HepG2 (cell line): Measurements from ENCODE around the gene AP1AR. TPM values are rescaled to one million over a fixed set of nuclear protein-coding genes. Genes with fewer than 3 reads are reported as not detected.

Experiments used
- ATAC-seq: fragments of 200-7000 bp; cut with Tn5 transposase; 3 replicates; pipeline ENCODE4 v1.9.1; 2020; ENCODE audit warnings: mild to moderate bottlenecking, moderate library complexity
- BruUV-seq: library from RNA; stranded (reverse); fragments of 400-500 nt; replicated peaks from 2 replicates; lab custom pipeline; 2021; lab: Mats Ljungman, UMichigan
- CTCF ChIA-PET: fragments of 300-600 bp; formaldehyde crosslinking; extraction: SDS; loops from one replicate; lab custom pipeline; 2021; ENCODE audit warnings: low total read pairs, inconsistent platforms, low intra/inter-chr PET ratio; lab: Yijun Ruan, JAX
- POLR2A ChIA-PET: fragments of 350-600 bp; sonication (Branson Sonifier 250); formaldehyde crosslinking; loops from one replicate; lab custom pipeline; 2020; ENCODE audit warnings: antibody characterized with exemption, inconsistent platforms; lab: Yijun Ruan, JAX
- DNase-seq: peaks from one replicate; pipeline ENCODE4 v3.0.0-alpha.2; 2015; ENCODE audit warnings: low spot score
- FAIRE-seq: peaks from 3 replicates; lab custom pipeline; 2011; peaks lifted over from hg19 to GRCh38; lab: Jason Lieb, UNC
- H2AFZ ChIP-seq: one replicate; pipeline ENCODE4 v1.6.1; 2011; ENCODE audit warnings: low read length, inconsistent platforms
- H3K27ac ChIP-seq: fragments of 300-600 bp; 3 replicates; pipeline ENCODE4 v1.8.0; 2011; ENCODE audit warnings: mixed run types, mild to moderate bottlenecking, mixed read lengths, low read length, inconsistent platforms; ENCODE audit not compliant: insufficient read depth; ENCODE audit errors: extremely low read length
- H3K27me3 ChIP-seq, 2 experiments: fragments of 200-600 bp in 1 of 2; 2 replicates in 1 of 2; 3 replicates in 1 of 2; pipeline versions ENCODE4 v1.6.0 to v1.8.0; 2011; ENCODE audit warnings: low read length in 2 of 2, mild to moderate bottlenecking in 2 of 2, moderate library complexity in 2 of 2, inconsistent platforms in 1 of 2; ENCODE audit not compliant: insufficient read depth in 2 of 2, control insufficient read depth in 1 of 2
- H3K36me3 ChIP-seq, 2 experiments: fragments of 200-600 bp in 1 of 2; replicated peaks in 1 of 2; 2 replicates in 1 of 2; 3 replicates in 1 of 2; pipeline versions ENCODE4 v1.5.1 to v1.8.0; 2011; ENCODE audit warnings: low read length in 2 of 2, inconsistent platforms in 1 of 2; ENCODE audit not compliant: insufficient read depth in 2 of 2, control insufficient read depth in 1 of 2
- H3K4me1 ChIP-seq: 2 replicates; pipeline ENCODE4 v1.5.1; 2012; ENCODE audit warnings: low read length, inconsistent platforms; ENCODE audit not compliant: insufficient read depth
- H3K4me2 ChIP-seq: 2 replicates; pipeline ENCODE4 v1.6.0; 2011; ENCODE audit warnings: low read depth, low read length, inconsistent platforms
- H3K4me3 ChIP-seq, 3 experiments: fragments of 200-600 bp in 1 of 3; sonication (generic), shearing (Covaris generic) in 1 of 3; replicated peaks in 1 of 3; 2 replicates each; pipeline ENCODE4 v1.5.1; 2011 to 2016; ENCODE audit warnings: low read length in 3 of 3, inconsistent platforms in 2 of 3, low read depth in 2 of 3, mild to moderate bottlenecking in 2 of 3, control low read depth in 1 of 3, mixed read lengths in 1 of 3; ENCODE audit not compliant: insufficient read depth in 1 of 3
- H3K79me2 ChIP-seq: one replicate; pipeline ENCODE4 v1.6.1; 2011; ENCODE audit warnings: low read length, inconsistent platforms; ENCODE audit not compliant: insufficient read depth
- H3K9ac ChIP-seq: 2 replicates; pipeline ENCODE4 v1.6.0; 2011; ENCODE audit warnings: mild to moderate bottlenecking, low read depth, low read length, inconsistent platforms; ENCODE audit not compliant: insufficient read depth
- H3K9me3 ChIP-seq: 2 replicates; pipeline ENCODE4 v1.5.1; 2012; ENCODE audit warnings: mild to moderate bottlenecking, low read length
- H4K20me1 ChIP-seq: 2 replicates; pipeline ENCODE4 v1.6.0; 2011; ENCODE audit warnings: inconsistent platforms, mild to moderate bottlenecking, low read length, moderate library complexity; ENCODE audit not compliant: insufficient read depth
- CBX5 ChIP-seq: sonication (generic); formaldehyde crosslinking; IDR thresholded peaks from 2 replicates; pipeline ENCODE4 v1.4.0; 2020; ENCODE audit warnings: missing genetic modification reagents, borderline replicate concordance
- HOXA7 ChIP-seq: sonication (generic); formaldehyde crosslinking; IDR thresholded peaks from 2 replicates; pipeline ENCODE4 v1.8.1; 2022; ENCODE audit warnings: mild to moderate bottlenecking, missing genetic modification reagents, moderate library complexity
- NKX3-1 ChIP-seq: sonication (generic); formaldehyde crosslinking; IDR thresholded peaks from 2 replicates; pipeline ENCODE4 v1.5.0; 2020; ENCODE audit warnings: missing genetic modification reagents
- PAX8 ChIP-seq: sonication (generic); formaldehyde crosslinking; IDR thresholded peaks from 2 replicates; pipeline ENCODE4 v1.8.0; 2022; ENCODE audit warnings: mild to moderate bottlenecking, missing genetic modification reagents, borderline replicate concordance
- ZNF235 ChIP-seq: sonication (generic); formaldehyde crosslinking; IDR thresholded peaks from 2 replicates; pipeline ENCODE4 v1.8.1; 2023; ENCODE audit warnings: mild to moderate bottlenecking, missing genetic modification reagents, borderline replicate concordance
- ZNF317 ChIP-seq: sonication (generic); formaldehyde crosslinking; IDR thresholded peaks from 2 replicates; pipeline ENCODE4 v1.5.0; 2020; ENCODE audit warnings: mild to moderate bottlenecking, missing genetic modification reagents
- ZNF33B ChIP-seq: sonication (generic); formaldehyde crosslinking; IDR thresholded peaks from 2 replicates; pipeline ENCODE4 v1.5.1; 2020; ENCODE audit warnings: mild to moderate bottlenecking, missing genetic modification reagents
- ZNF350 ChIP-seq: sonication (generic); formaldehyde crosslinking; IDR thresholded peaks from 2 replicates; pipeline ENCODE4 v1.4.0; 2020; ENCODE audit warnings: mild to moderate bottlenecking, low read depth, missing genetic modification reagents, borderline replicate concordance
- ZNF777 ChIP-seq: sonication (generic); formaldehyde crosslinking; IDR thresholded peaks from 2 replicates; pipeline ENCODE4 v1.4.0; 2020; ENCODE audit warnings: missing genetic modification reagents
- WGBS: methylation state at CpG from one replicate; pipeline ENCODE4 v1.1.6; 2017; ENCODE audit warnings: low lambda C conversion rate; 5-methylcytosine and 5-hydroxymethylcytosine counted together
- in situ Hi-C: cut with HindIII; loops from 2 replicates; pipeline ENCODE4 v1.10.0; 2017; ENCODE audit warnings: low pct_unique_long_range_greater_than_20kb; ENCODE audit not compliant: extremely low pct_ligation_motif_present
- intact Hi-C: fragments of 100-400 bp; cut with micrococcal nuclease; formaldehyde crosslinking; loops from one replicate; pipeline ENCODE4 v1.10.0; 2022; ENCODE audit not compliant: unreplicated experiment
- polyA plus RNA-seq, 8 experiments: library from polyadenylated mRNA; depleted of rRNA in 3 of 8; stranded (reverse) in 7 of 8; unstranded in 1 of 8; fragments of >200 nt; fragmentation: Illumina TruSeq in 4 of 8; extraction: Trizol in 4 of 8; gene quantifications; 2 replicates each; pipeline versions ENCODE4 v1.2.1 to v1.2.3, GENCODE V29; 2011 to 2016; ENCODE audit warnings: low read depth in 4 of 8, missing spikeins in 1 of 8, mixed read lengths in 1 of 8; ENCODE audit not compliant: insufficient read depth in 1 of 8
- total RNA-seq, 5 experiments: library from RNA; depleted of rRNA; stranded (reverse); fragments of >200 nt; fragmentation: Illumina TruSeq; extraction: Trizol; gene quantifications; 2 replicates each; pipeline ENCODE4 v1.2.3, GENCODE V29; 2016; ENCODE audit warnings: low read depth in 1 of 5
- TF ChIP-seq, protein P1 (sequence below): IDR thresholded peaks from 2 replicates; pipeline ENCODE4 v1.6.1; 2016; ENCODE audit warnings: mild to moderate bottlenecking, missing biosample characterization, missing genetic modification reagents
- TF ChIP-seq, protein P2 (sequence below): fragments of 450-650 bp; IDR thresholded peaks from 2 replicates; pipeline ENCODE4 v1.6.1; 2016
- TF ChIP-seq, protein P3 (sequence below): sonication (generic); formaldehyde crosslinking; IDR thresholded peaks from 2 replicates; pipeline ENCODE4 v1.4.0; 2020; ENCODE audit warnings: mild to moderate bottlenecking, missing genetic modification reagents
- TF ChIP-seq, protein P4 (sequence below): sonication (generic); formaldehyde crosslinking; IDR thresholded peaks from 2 replicates; pipeline ENCODE4 v1.4.0; 2020; ENCODE audit warnings: mild to moderate bottlenecking, missing genetic modification reagents

Gene AP1AR
- total and polyA plus RNA-seq, 2 of the 13 experiments (the other 11 are each of a cell fraction or from before 2014, with no cell fraction given): 24.9 to 39.9 TPM

DNA sequence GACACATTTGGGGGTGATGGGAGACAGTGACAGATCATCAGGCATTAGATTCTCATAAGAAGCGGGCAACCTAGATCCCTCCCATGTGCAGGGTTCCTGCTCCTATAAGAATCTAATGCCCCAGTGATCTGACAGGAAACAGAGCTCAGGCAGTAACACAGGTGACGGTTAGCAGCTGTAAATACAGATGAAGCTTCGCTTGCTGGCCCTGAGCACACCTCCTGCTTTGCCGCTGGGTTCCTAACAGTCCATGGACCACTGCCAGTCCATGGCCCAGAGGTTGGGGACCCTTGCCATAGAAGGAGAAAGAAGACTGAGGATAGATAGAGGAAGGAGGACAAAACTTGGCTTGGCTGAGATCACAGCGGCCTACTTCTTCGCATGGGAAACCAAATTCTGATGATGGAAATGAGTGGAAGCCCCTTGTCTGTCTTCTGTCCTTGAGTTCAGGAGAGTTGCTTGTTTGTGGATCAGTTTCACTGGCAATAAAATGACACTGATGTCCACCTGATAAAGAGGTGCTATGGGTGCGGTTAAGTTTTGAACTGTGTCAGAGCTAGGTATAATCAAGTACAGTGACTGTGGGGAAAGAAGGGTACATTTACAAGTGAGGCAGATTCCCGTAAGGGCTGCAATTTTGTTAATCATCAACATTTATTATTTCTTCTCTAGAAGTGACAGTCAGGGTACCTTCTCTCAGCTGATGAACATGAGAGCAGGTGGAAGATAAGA lies 55.8 kb downstream of the AP1AR start:
- DNase-seq (no peak), FAIRE-seq (no peak), ATAC-seq (no peak)
- no peaks in the 10 kb centered on the region for H3K9me3 ChIP-seq
- no peaks in the 10 kb centered on the region for H3K36me3 ChIP-seq
- ChIA-PET CTCF (no interaction called here), POLR2A (no interaction called here)
- WGBS: 66% methylated on average over 7 of the region's 8 CpGs
- H3K4me2 ChIP-seq: no peak overlapping the region
- no peaks in the 10 kb centered on the region for H4K20me1 ChIP-seq
- H3K4me3 ChIP-seq: no peak overlapping the region
- no TSS peak for BruUV-seq
- H3K27ac ChIP-seq: no peak overlapping the region
- H3K4me1 ChIP-seq: peaks cover 39% of the 10 kb centered on the region
- H3K79me2 ChIP-seq: no peaks in the 10 kb centered on the region
- H3K27me3 ChIP-seq: no peaks in the 10 kb centered on the region; a peak in 2 of 5 replicates
- TF ChIP-seq, protein P1, sequence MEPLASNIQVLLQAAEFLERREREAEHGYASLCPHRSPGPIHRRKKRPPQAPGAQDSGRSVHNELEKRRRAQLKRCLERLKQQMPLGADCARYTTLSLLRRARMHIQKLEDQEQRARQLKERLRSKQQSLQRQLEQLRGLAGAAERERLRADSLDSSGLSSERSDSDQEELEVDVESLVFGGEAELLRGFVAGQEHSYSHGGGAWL (CRISPR knock-in tag): no peak
- TF ChIP-seq PAX8 (CRISPR knock-in tag): no peak
- no peak for TF ChIP-seq NKX3-1 (CRISPR knock-in tag)
- no peak for TF ChIP-seq ZNF350
- TF ChIP-seq ZNF235 (CRISPR knock-in tag): no peak
- TF ChIP-seq ZNF33B (CRISPR knock-in tag): no peak
- no peak for TF ChIP-seq ZNF777 (CRISPR knock-in tag)
- TF ChIP-seq HOXA7 (CRISPR knock-in tag): no peak
- H3K9ac ChIP-seq: no peak overlapping the region
- intact Hi-C loops (no loop called here), in situ Hi-C loops (no loop called here)
- no peak overlapping the region for H2AFZ ChIP-seq

DNA sequence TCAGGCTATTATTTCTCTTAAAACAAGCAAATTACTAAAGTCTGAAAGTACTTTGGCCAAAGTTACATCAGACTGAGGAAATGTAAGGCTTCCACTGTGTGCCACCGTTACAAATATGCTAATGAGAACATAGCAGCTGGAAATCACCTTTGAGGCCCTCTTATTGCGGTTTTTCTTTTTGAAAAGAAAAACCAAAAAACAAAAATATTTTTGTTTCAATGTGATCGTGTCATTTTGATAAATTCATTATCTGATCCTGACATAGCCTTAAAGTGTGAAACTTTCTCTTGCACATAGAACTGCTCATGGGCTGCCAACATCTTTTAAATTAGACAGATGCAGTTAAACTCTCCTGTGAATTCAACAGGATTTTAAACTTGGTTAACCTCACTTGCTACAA lies 56.9 kb downstream of the AP1AR start:
- Histone ChIP-seq H3K4me2 (no peak overlapping the region), H3K79me2 (no peaks in the 10 kb centered on the region), H4K20me1 (no peaks in the 10 kb centered on the region), H3K27ac (no peak overlapping the region), H3K27me3 (no peaks in the 10 kb centered on the region; a peak in 2 of 5 replicates), H3K4me3 (no peak overlapping the region), H3K36me3 (no peaks in the 10 kb centered on the region), H3K4me1 (peaks cover 29% of the 10 kb centered on the region), H3K9me3 (no peaks in the 10 kb centered on the region), H3K9ac (no peak overlapping the region), H2AFZ (no peak overlapping the region)
- FAIRE-seq: no peak
- ATAC-seq: no peak
- 10% methylated on average over 3 of the region's 3 CpGs for WGBS
- DNase-seq: no peak
- ChIA-PET CTCF (no interaction called here), POLR2A (no interaction called here)
- intact Hi-C loops (no loop called here), in situ Hi-C loops (no loop called here)
- BruUV-seq: no TSS peak
- TF ChIP-seq CBX5 (CRISPR knock-in tag): no peak
- TF ChIP-seq, protein P2, sequence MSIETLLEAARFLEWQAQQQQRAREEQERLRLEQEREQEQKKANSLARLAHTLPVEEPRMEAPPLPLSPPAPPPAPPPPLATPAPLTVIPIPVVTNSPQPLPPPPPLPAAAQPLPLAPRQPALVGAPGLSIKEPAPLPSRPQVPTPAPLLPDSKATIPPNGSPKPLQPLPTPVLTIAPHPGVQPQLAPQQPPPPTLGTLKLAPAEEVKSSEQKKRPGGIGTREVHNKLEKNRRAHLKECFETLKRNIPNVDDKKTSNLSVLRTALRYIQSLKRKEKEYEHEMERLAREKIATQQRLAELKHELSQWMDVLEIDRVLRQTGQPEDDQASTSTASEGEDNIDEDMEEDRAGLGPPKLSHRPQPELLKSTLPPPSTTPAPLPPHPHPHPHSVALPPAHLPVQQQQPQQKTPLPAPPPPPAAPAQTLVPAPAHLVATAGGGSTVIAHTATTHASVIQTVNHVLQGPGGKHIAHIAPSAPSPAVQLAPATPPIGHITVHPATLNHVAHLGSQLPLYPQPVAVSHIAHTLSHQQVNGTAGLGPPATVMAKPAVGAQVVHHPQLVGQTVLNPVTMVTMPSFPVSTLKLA: no peak
- TF ChIP-seq, protein P3, sequence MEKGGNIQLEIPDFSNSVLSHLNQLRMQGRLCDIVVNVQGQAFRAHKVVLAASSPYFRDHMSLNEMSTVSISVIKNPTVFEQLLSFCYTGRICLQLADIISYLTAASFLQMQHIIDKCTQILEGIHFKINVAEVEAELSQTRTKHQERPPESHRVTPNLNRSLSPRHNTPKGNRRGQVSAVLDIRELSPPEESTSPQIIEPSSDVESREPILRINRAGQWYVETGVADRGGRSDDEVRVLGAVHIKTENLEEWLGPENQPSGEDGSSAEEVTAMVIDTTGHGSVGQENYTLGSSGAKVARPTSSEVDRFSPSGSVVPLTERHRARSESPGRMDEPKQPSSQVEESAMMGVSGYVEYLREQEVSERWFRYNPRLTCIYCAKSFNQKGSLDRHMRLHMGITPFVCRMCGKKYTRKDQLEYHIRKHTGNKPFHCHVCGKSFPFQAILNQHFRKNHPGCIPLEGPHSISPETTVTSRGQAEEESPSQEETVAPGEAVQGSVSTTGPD (CRISPR knock-in tag): no peak
- TF ChIP-seq ZNF317 (CRISPR knock-in tag): no peak
- TF ChIP-seq, protein P4, sequence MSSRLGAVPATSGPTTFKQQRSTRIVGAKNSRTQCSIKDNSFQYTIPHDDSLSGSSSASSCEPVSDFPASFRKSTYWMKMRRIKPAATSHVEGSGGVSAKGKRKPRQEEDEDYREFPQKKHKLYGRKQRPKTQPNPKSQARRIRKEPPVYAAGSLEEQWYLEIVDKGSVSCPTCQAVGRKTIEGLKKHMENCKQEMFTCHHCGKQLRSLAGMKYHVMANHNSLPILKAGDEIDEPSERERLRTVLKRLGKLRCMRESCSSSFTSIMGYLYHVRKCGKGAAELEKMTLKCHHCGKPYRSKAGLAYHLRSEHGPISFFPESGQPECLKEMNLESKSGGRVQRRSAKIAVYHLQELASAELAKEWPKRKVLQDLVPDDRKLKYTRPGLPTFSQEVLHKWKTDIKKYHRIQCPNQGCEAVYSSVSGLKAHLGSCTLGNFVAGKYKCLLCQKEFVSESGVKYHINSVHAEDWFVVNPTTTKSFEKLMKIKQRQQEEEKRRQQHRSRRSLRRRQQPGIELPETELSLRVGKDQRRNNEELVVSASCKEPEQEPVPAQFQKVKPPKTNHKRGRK: no peak
